Measurements from ENCODE around the gene VPS41. TPM values are rescaled to one million over a fixed set of nuclear protein-coding genes. Genes with fewer than 3 reads are reported as not detected.

VPS41 gene
- total and polyA plus RNA-seq, 10 of the 15 experiments (the other 5 are each of a cell fraction or from before 2014, with no cell fraction given) = 15.3 to 63.2 (median 47.0) TPM

DNA sequence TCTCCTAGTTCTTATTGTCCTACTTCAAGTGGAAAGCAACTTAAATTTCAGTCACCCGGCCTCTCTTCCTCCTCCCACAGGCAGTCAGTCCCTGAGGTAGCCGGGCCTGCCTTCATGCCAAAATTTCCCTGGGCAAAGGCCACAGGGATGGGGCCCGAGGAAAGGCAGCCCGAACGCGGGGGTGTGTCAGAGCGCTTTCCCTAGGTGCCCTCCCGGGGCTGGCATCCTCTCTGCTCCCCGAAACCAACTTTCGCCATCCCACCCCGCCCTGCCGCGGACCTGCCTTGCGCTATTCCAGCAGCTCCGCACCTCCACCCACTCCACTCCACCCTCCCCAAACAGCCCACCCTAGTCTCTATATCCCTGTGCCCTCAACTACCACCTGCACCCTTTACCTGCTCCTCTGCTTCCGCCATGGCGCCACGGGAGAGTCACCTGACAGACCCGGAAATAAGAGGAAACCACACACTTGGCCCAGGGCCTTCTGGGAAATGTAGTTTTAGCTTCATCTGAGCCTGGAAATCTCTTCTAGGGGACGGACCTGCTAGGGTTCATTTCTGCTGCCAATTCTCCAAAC, at the start of gene VPS41 (continued):
- TF ChIP-seq, protein P1, sequence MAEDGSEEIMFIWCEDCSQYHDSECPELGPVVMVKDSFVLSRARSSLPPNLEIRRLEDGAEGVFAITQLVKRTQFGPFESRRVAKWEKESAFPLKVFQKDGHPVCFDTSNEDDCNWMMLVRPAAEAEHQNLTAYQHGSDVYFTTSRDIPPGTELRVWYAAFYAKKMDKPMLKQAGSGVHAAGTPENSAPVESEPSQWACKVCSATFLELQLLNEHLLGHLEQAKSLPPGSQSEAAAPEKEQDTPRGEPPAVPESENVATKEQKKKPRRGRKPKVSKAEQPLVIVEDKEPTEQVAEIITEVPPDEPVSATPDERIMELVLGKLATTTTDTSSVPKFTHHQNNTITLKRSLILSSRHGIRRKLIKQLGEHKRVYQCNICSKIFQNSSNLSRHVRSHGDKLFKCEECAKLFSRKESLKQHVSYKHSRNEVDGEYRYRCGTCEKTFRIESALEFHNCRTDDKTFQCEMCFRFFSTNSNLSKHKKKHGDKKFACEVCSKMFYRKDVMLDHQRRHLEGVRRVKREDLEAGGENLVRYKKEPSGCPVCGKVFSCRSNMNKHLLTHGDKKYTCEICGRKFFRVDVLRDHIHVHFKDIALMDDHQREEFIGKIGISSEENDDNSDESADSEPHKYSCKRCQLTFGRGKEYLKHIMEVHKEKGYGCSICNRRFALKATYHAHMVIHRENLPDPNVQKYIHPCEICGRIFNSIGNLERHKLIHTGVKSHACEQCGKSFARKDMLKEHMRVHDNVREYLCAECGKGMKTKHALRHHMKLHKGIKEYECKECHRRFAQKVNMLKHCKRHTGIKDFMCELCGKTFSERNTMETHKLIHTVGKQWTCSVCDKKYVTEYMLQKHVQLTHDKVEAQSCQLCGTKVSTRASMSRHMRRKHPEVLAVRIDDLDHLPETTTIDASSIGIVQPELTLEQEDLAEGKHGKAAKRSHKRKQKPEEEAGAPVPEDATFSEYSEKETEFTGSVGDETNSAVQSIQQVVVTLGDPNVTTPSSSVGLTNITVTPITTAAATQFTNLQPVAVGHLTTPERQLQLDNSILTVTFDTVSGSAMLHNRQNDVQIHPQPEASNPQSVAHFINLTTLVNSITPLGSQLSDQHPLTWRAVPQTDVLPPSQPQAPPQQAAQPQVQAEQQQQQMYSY (CRISPR knock-in tag; IDR thresholded peaks at IDR 0.05) = no peak
- TF ChIP-seq ZNF622 (IDR thresholded peaks at IDR 0.05) (no peak), ZNF274 (IDR thresholded peaks at IDR 0.05; ENCODE audit: insufficient read depth, insufficient read length) (no peak), TARDBP (IDR thresholded peaks at IDR 0.05; ENCODE audit: borderline replicate concordance) (peak; percentile 72; the same call in 1 of the 2 replicates), ZSCAN29 (IDR thresholded peaks at IDR 0.05) (no peak), CREB1 (IDR thresholded peaks at IDR 0.05; ENCODE audit: low read depth) (peak; percentile 76), FOXM1 (IDR thresholded peaks at IDR 0.05; ENCODE audit: low read depth, low read length) (no peak), SREBF2 (IDR thresholded peaks at IDR 0.05; ENCODE audit: low read length) (no peak), HDAC6 (IDR thresholded peaks at IDR 0.05; ENCODE audit: unreplicated experiment) (no peak), RUNX3 (IDR thresholded peaks at IDR 0.05; ENCODE audit: low read length) (peak; percentile 98), ZNF207 (IDR thresholded peaks at IDR 0.05; ENCODE audit: borderline replicate concordance) (no peak), CBFB (IDR thresholded peaks at IDR 0.05; ENCODE audit: low read depth) (peak; percentile 89; the same call in 1 of the 2 replicates), MXI1 (IDR thresholded peaks at IDR 0.05; ENCODE audit: low read depth, low read length) (peak; percentile 84), RCOR1 (conservative IDR thresholded peaks at IDR 0.05; ENCODE audit: low read depth, low read length) (no peak), IKZF1 (conservative IDR thresholded peaks at IDR 0.05) (peak; percentile 75)
- TF ChIP-seq, protein P2, sequence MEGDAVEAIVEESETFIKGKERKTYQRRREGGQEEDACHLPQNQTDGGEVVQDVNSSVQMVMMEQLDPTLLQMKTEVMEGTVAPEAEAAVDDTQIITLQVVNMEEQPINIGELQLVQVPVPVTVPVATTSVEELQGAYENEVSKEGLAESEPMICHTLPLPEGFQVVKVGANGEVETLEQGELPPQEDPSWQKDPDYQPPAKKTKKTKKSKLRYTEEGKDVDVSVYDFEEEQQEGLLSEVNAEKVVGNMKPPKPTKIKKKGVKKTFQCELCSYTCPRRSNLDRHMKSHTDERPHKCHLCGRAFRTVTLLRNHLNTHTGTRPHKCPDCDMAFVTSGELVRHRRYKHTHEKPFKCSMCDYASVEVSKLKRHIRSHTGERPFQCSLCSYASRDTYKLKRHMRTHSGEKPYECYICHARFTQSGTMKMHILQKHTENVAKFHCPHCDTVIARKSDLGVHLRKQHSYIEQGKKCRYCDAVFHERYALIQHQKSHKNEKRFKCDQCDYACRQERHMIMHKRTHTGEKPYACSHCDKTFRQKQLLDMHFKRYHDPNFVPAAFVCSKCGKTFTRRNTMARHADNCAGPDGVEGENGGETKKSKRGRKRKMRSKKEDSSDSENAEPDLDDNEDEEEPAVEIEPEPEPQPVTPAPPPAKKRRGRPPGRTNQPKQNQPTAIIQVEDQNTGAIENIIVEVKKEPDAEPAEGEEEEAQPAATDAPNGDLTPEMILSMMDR (IDR thresholded peaks at IDR 0.05 in 2 of 3, conservative IDR thresholded peaks at IDR 0.05 in 1 of 3; ENCODE audit: control insufficient read depth in 2 of 3, extremely low read depth in 1 of 3, insufficient read depth in 1 of 3, low read depth in 3 of 3, low read length in 3 of 3) = no peak
- TF ChIP-seq, protein P3, sequence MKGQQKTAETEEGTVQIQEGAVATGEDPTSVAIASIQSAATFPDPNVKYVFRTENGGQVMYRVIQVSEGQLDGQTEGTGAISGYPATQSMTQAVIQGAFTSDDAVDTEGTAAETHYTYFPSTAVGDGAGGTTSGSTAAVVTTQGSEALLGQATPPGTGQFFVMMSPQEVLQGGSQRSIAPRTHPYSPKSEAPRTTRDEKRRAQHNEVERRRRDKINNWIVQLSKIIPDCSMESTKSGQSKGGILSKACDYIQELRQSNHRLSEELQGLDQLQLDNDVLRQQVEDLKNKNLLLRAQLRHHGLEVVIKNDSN (IDR thresholded peaks at IDR 0.05; ENCODE audit: borderline replicate concordance, extremely low read length, insufficient read depth, low read depth, low read length) = peak; percentile 89
- TF ChIP-seq, protein P4, sequence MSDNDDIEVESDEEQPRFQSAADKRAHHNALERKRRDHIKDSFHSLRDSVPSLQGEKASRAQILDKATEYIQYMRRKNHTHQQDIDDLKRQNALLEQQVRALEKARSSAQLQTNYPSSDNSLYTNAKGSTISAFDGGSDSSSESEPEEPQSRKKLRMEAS (IDR thresholded peaks at IDR 0.05; ENCODE audit: low read depth, low read length) = no peak
- TF ChIP-seq, protein P5, sequence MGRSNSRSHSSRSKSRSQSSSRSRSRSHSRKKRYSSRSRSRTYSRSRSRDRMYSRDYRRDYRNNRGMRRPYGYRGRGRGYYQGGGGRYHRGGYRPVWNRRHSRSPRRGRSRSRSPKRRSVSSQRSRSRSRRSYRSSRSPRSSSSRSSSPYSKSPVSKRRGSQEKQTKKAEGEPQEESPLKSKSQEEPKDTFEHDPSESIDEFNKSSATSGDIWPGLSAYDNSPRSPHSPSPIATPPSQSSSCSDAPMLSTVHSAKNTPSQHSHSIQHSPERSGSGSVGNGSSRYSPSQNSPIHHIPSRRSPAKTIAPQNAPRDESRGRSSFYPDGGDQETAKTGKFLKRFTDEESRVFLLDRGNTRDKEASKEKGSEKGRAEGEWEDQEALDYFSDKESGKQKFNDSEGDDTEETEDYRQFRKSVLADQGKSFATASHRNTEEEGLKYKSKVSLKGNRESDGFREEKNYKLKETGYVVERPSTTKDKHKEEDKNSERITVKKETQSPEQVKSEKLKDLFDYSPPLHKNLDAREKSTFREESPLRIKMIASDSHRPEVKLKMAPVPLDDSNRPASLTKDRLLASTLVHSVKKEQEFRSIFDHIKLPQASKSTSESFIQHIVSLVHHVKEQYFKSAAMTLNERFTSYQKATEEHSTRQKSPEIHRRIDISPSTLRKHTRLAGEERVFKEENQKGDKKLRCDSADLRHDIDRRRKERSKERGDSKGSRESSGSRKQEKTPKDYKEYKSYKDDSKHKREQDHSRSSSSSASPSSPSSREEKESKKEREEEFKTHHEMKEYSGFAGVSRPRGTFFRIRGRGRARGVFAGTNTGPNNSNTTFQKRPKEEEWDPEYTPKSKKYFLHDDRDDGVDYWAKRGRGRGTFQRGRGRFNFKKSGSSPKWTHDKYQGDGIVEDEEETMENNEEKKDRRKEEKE (IDR thresholded peaks at IDR 0.05) = no peak
- TF ChIP-seq, protein P6, sequence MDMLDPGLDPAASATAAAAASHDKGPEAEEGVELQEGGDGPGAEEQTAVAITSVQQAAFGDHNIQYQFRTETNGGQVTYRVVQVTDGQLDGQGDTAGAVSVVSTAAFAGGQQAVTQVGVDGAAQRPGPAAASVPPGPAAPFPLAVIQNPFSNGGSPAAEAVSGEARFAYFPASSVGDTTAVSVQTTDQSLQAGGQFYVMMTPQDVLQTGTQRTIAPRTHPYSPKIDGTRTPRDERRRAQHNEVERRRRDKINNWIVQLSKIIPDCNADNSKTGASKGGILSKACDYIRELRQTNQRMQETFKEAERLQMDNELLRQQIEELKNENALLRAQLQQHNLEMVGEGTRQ (IDR thresholded peaks at IDR 0.05; ENCODE audit: borderline replicate concordance, low read depth, low read length) = peak; percentile 80
